ENCODE measurements around the gene FLOT1. TPM values are rescaled to one million over a fixed set of nuclear protein-coding genes. Genes with fewer than 3 reads are reported as not detected.

Gene FLOT1
- total RNA-seq, 1 experiment from 2014 or later = 111 TPM

GRCh38 chr6:30720738-30721197 lies 21.7 kb downstream of the FLOT1 start:
- H2AFZ ChIP-seq (ENCODE audit: low read length) = no peak overlapping the region
- no peaks in the 10 kb centered on the region for H3K79me1 ChIP-seq (ENCODE audit: insufficient read depth, low read depth, low read length, poor library complexity, severe bottlenecking)
- peak overlapping the region; percentile 78; the same call in 1 of the 2 replicates for H3K4ac ChIP-seq (ENCODE audit: low read depth, low read length)
- no CpG with 5 or more reads among the region's 29 CpGs for WGBS (ENCODE audit: extremely low coverage, insufficient read length, low lambda C conversion rate)
- Mint-ChIP-seq H3K9me3 (peaks cover 6 to 7% of the 10 kb centered on the region in 2 experiments; a peak in 4 of 5 replicates), H3K27me3 (ENCODE audit: low read depth) (peaks cover 5% of the 10 kb centered on the region; the same call in 1 of the 2 replicates), H3K4me1 (peaks cover 39 to 55% of the 10 kb centered on the region in 2 experiments), H3K36me3 (ENCODE audit: insufficient read depth in 1 of 3, low read depth in 3 of 3) (peaks cover 45 to 56% (median 54%) of the 10 kb centered on the region in 3 experiments), H3K4me3 (peak overlapping the region; percentile 93 to 98), H3K27ac (peak overlapping the region; percentile 99 to 100 (median 99))
- peak overlapping the region; percentile 99 for H3K9ac ChIP-seq (ENCODE audit: extremely low read depth, insufficient read length, low read length)
- no peaks in the 10 kb centered on the region for H3K4me1 ChIP-seq (ENCODE audit: insufficient read depth, low read length)
- H3K23me2 ChIP-seq (ENCODE audit: insufficient read length, low read depth, low read length, poor library complexity, severe bottlenecking) = peaks cover 15% of the 10 kb centered on the region
- peaks cover 11% of the 10 kb centered on the region; the same call in 1 of the 2 replicates for H3K79me2 ChIP-seq (ENCODE audit: insufficient read depth, low read length)
- H4K91ac ChIP-seq (ENCODE audit: insufficient read length, low read depth, low read length) = no peak overlapping the region
- H4K5ac ChIP-seq (ENCODE audit: insufficient read length, low read depth, low read length) = no peak overlapping the region
- peak overlapping the region; percentile 64; the same call in 1 of the 2 replicates for H3K14ac ChIP-seq (ENCODE audit: insufficient read depth, low read length)
- peak overlapping the region; percentile 74 for H2BK120ac ChIP-seq (ENCODE audit: low read depth, low read length, poor library complexity, severe bottlenecking)
- H2BK15ac ChIP-seq (ENCODE audit: low read depth, low read length) = no peak overlapping the region
- H4K20me1 ChIP-seq (ENCODE audit: control insufficient read depth, insufficient read depth, insufficient read length) = no peaks in the 10 kb centered on the region
- peak overlapping the region; percentile 66 for H3K27ac ChIP-seq (ENCODE audit: insufficient read length, low read depth, low read length)
- peak overlapping the region; percentile 86 for H3T11ph ChIP-seq (ENCODE audit: low read length)
- H2BK12ac ChIP-seq (ENCODE audit: insufficient read length, low read depth, low read length) = no peak overlapping the region
- H3K18ac ChIP-seq (ENCODE audit: insufficient read length, low read depth, low read length) = peak overlapping the region; percentile 69
- no peak overlapping the region for H3K56ac ChIP-seq (ENCODE audit: insufficient read length, low read depth, low read length)
- TF ChIP-seq CTCF (conservative IDR thresholded peaks at IDR 0.05) = no peak
- no peaks in the 10 kb centered on the region for H3K9me3 ChIP-seq (ENCODE audit: control insufficient read depth, low read depth, low read length)
- no peaks in the 10 kb centered on the region for H3K27me3 ChIP-seq (ENCODE audit: insufficient read depth, low read length)
- peak overlapping the region; percentile 18 for H3K4me2 ChIP-seq (ENCODE audit: insufficient read depth, insufficient read length, low read length)
- no peak overlapping the region for H2BK5ac ChIP-seq (ENCODE audit: insufficient read length, low read length)
- no peak overlapping the region for H2BK20ac ChIP-seq (ENCODE audit: low read depth, low read length, poor library complexity, severe bottlenecking)
- DNase-seq = peak; percentile 59
- H4K8ac ChIP-seq (replicated peaks; ENCODE audit: insufficient read length, low read depth, low read length) = no peak overlapping the region
- H2AK5ac ChIP-seq (ENCODE audit: insufficient read length, low read length) = no peak overlapping the region
- no peak overlapping the region for H3K23ac ChIP-seq (ENCODE audit: insufficient read length, low read depth, low read length)

All from H9 (cell line).